Hematopoietic multipotent progenitor cell treated with erythropoietin and hydrocortisone succinate and interleukin-3 and kit ligand, for 6 days (in vitro differentiated cells): ENCODE measurements around the gene KIF1A.

ENCODE experiments used
- DNase-seq: peaks from one replicate; pipeline ENCODE4 v3.0.0-alpha.2; 2015

The KIF1A gene

GRCh38 chr2:240672701-240673190, 147.3 kb downstream of the KIF1A start:
- DNase-seq: no peak

GRCh38 chr2:240672076-240672700, 147.8 kb downstream of the KIF1A start:
- DNase-seq: no peak

- DNase-seq: no peak
Observed at GRCh38 chr2:240670950-240671349, 149.1 kb downstream of the KIF1A start.

GRCh38 chr2:240670402-240670801, 149.6 kb downstream of the KIF1A start:
- no peak for DNase-seq

- DNase-seq: no peak
Observed at GRCh38 chr2:240664622-240665021, 155.4 kb downstream of the KIF1A start.
